ENCODE data around the gene DYRK1A.
"Not testable (repeated sequence)": the region's sequence is repeated elsewhere in the genome, so short reads cannot be mapped to it uniquely, and the experiment has no call there.

DYRK1A gene

GRCh38 chr21:37536616-37537278 is 170.2 kb downstream of the DYRK1A start:
- TF ChIP-seq CTCF (conservative IDR thresholded peaks at IDR 0.05; ENCODE audit: low read length), result no peak
- no peak overlapping the region for H3K4me3 ChIP-seq (ENCODE audit: low read length)
- DNase-seq (ENCODE audit: low read depth), result no peak

- no peak for DNase-seq (ENCODE audit: low read depth)
- H3K4me3 ChIP-seq (ENCODE audit: low read length), result no peak overlapping the region
- no peak for TF ChIP-seq CTCF (conservative IDR thresholded peaks at IDR 0.05; ENCODE audit: low read length)
These were observed 170.9 kb downstream of the DYRK1A start for GRCh38 chr21:37537391-37537996.

GRCh38 chr21:37538971-37539590 is 172.5 kb downstream of the DYRK1A start:
- DNase-seq (ENCODE audit: low read depth), result no peak
- TF ChIP-seq CTCF (conservative IDR thresholded peaks at IDR 0.05; ENCODE audit: low read length), result no peak
- H3K4me3 ChIP-seq (ENCODE audit: low read length), result no peak overlapping the region

- H3K4me3 ChIP-seq (ENCODE audit: low read length); DNase-seq (ENCODE audit: low read depth): not testable (repeated sequence)
These were observed 174.6 kb downstream of the DYRK1A start for GRCh38 chr21:37541128-37541527.

- TF ChIP-seq CTCF (conservative IDR thresholded peaks at IDR 0.05; ENCODE audit: low read length), result no peak
- no peak overlapping the region for H3K4me3 ChIP-seq (ENCODE audit: low read length)
- no peak for DNase-seq (ENCODE audit: low read depth)
These were observed 175.9 kb downstream of the DYRK1A start for GRCh38 chr21:37542512-37542911.

- TF ChIP-seq CTCF (conservative IDR thresholded peaks at IDR 0.05; ENCODE audit: low read length), result no peak
- no peak for DNase-seq (ENCODE audit: low read depth)
- no peak overlapping the region for H3K4me3 ChIP-seq (ENCODE audit: low read length)
These were observed 179.8 kb downstream of the DYRK1A start for GRCh38 chr21:37546299-37546908.

- no peak for TF ChIP-seq CTCF (conservative IDR thresholded peaks at IDR 0.05; ENCODE audit: low read length)
- no peak overlapping the region for H3K4me3 ChIP-seq (ENCODE audit: low read length)
- peak; percentile 42 for DNase-seq (ENCODE audit: low read depth)
These were observed 180.5 kb downstream of the DYRK1A start for GRCh38 chr21:37546949-37547614.
